GM18951 (cell line): Measurements from ENCODE around the gene C1orf116.

ENCODE experiments used
- POLR2A ChIP-seq: IDR thresholded peaks from 4 replicates; pipeline ENCODE4 v1.6.1; 2011; ENCODE audit warnings: mild to moderate bottlenecking; ENCODE audit not compliant: insufficient read length, insufficient read depth; ENCODE audit errors: extremely low read depth
- in situ Hi-C: fragments of 300-500 bp; cut with MboI; formaldehyde crosslinking; loops from one replicate; pipeline ENCODE4 v1.12.0; 2022; ENCODE audit warnings: low sequenced_read_pairs, mixed read lengths, inconsistent platforms; ENCODE audit not compliant: unreplicated experiment

The C1orf116 gene

GRCh38 chr1:207024202-207025145 is 8.1 kb downstream of the C1orf116 start:
- no peak for TF ChIP-seq POLR2A
- in situ Hi-C loops = no loop called here

GRCh38 chr1:207022996-207023679 is 9.4 kb downstream of the C1orf116 start:
- TF ChIP-seq POLR2A = no peak
- in situ Hi-C loops = no loop called here

GRCh38 chr1:207021876-207022596 is 10.5 kb downstream of the C1orf116 start:
- no peak for TF ChIP-seq POLR2A
- in situ Hi-C loops = no loop called here

- no peak for TF ChIP-seq POLR2A
- in situ Hi-C loops = no loop called here
Observed at GRCh38 chr1:207021139-207021861, 11.3 kb downstream of the C1orf116 start.

- TF ChIP-seq POLR2A = no peak
- in situ Hi-C loops = no loop called here
Observed at GRCh38 chr1:207020709-207021107, 11.8 kb downstream of the C1orf116 start.

- no peak for TF ChIP-seq POLR2A
Observed at GRCh38 chr1:207020065-207020708, 12.4 kb downstream of the C1orf116 start.

GRCh38 chr1:207019661-207020060 is 12.9 kb downstream of the C1orf116 start:
- in situ Hi-C loops = no loop called here

More at GRCh38 chr1:207020065-207020708, 12.4 kb downstream of the C1orf116 start:
- in situ Hi-C loops = no loop called here

GRCh38 chr1:207019161-207019560 is 13.4 kb downstream of the C1orf116 start:
- in situ Hi-C loops = no loop called here
- TF ChIP-seq POLR2A = no peak

More at GRCh38 chr1:207019661-207020060, 12.9 kb downstream of the C1orf116 start:
- TF ChIP-seq POLR2A = no peak

- in situ Hi-C loops = no loop called here
- no peak for TF ChIP-seq POLR2A
Observed at GRCh38 chr1:207018707-207019106, 13.8 kb downstream of the C1orf116 start.

GRCh38 chr1:207017615-207018559 is 14.7 kb downstream of the C1orf116 start:
- TF ChIP-seq POLR2A = no peak
- in situ Hi-C loops = no loop called here

GRCh38 chr1:207015791-207016190 is 16.8 kb downstream of the C1orf116 start:
- in situ Hi-C loops = no loop called here
- no peak for TF ChIP-seq POLR2A

- in situ Hi-C loops = no loop called here
- no peak for TF ChIP-seq POLR2A
Observed at GRCh38 chr1:207014728-207015127, 17.8 kb downstream of the C1orf116 start.
